PC-9 (cell line): Measurements from ENCODE around the gene ADCY3.

ENCODE experiments used
- EZH2 ChIP-seq: fragments of 200-600 bp; sonication (generic); IDR thresholded peaks from 2 replicates; pipeline ENCODE4 v1.8.0; 2017; ENCODE audit warnings: antibody characterized with exemption, low read depth
- TF ChIP-seq, protein P1 (sequence below): fragments of 200-600 bp; sonication (generic); conservative IDR thresholded peaks from 2 replicates; pipeline ENCODE4 v1.6.1; 2017; ENCODE audit warnings: mixed run types, antibody characterized with exemption, mild to moderate bottlenecking, moderate library complexity

DNA sequence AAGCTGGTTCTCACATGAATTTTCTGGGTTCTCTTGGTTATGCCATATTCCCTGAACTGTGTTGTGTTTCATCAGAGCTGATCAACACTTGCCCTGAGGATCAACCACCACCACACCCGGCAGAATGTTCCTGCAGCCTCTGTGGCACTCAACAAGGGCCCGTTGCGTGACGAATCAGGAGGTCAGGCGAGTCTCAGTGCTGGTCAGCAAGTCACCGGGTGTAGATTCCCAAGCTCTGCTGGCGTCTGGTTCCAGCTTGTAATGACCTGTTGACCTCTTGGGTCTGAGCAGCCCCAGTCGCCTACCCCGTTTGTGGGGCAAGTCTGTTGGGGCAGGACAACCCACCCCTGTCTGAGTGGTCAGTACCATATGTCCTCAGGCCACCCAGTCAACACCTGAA, 46.0 kb downstream of the ADCY3 start:
- TF ChIP-seq, protein P1, sequence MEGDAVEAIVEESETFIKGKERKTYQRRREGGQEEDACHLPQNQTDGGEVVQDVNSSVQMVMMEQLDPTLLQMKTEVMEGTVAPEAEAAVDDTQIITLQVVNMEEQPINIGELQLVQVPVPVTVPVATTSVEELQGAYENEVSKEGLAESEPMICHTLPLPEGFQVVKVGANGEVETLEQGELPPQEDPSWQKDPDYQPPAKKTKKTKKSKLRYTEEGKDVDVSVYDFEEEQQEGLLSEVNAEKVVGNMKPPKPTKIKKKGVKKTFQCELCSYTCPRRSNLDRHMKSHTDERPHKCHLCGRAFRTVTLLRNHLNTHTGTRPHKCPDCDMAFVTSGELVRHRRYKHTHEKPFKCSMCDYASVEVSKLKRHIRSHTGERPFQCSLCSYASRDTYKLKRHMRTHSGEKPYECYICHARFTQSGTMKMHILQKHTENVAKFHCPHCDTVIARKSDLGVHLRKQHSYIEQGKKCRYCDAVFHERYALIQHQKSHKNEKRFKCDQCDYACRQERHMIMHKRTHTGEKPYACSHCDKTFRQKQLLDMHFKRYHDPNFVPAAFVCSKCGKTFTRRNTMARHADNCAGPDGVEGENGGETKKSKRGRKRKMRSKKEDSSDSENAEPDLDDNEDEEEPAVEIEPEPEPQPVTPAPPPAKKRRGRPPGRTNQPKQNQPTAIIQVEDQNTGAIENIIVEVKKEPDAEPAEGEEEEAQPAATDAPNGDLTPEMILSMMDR = no peak
- TF ChIP-seq EZH2 = no peak
